GM23338 (cell line): ENCODE results near the gene RAB37. TPM values are rescaled to one million over a fixed set of nuclear protein-coding genes. Genes with fewer than 3 reads are reported as not detected.

Source experiments
- ATAC-seq: fragments of 200-7000 bp; cut with Tn5 transposase; 3 replicates; pipeline ENCODE4 v1.9.1; 2020
- DNase-seq: peaks from one replicate; pipeline ENCODE4 v3.0.0-alpha.2; 2015; ENCODE audit warnings: low spot score
- H2AFZ ChIP-seq: fragments of 200-600 bp; sonication (generic); 2 replicates; pipeline ENCODE4 v1.8.0; 2016; ENCODE audit warnings: antibody characterized with exemption, mild to moderate bottlenecking, moderate library complexity
- H3F3A ChIP-seq: fragments of 200-600 bp; sonication (generic); replicated peaks from 2 replicates; pipeline ENCODE4 v1.8.0; 2017; ENCODE audit warnings: antibody characterized with exemption, mixed run types, low read depth
- H3K27ac ChIP-seq: fragments of 200-600 bp; sonication (generic); 2 replicates; pipeline ENCODE4 v1.6.1; 2016; ENCODE audit warnings: low read depth
- H3K27me3 ChIP-seq: fragments of 200-600 bp; sonication (generic); 2 replicates; pipeline ENCODE4 v1.8.0; 2016; ENCODE audit warnings: mild to moderate bottlenecking, mixed run types, moderate library complexity; ENCODE audit not compliant: insufficient read depth
- H3K36me3 ChIP-seq: fragments of 200-600 bp; sonication (generic); 2 replicates; pipeline ENCODE4 v1.8.0; 2016; ENCODE audit warnings: mild to moderate bottlenecking; ENCODE audit not compliant: insufficient read depth
- H3K4me1 ChIP-seq: fragments of 200-600 bp; sonication (generic); 2 replicates; pipeline ENCODE4 v1.8.0; 2016; ENCODE audit warnings: mild to moderate bottlenecking, moderate library complexity; ENCODE audit not compliant: insufficient read depth
- H3K4me2 ChIP-seq: fragments of 200-600 bp; sonication (generic); 2 replicates; pipeline ENCODE4 v1.7.1; 2017; ENCODE audit warnings: mixed run types
- H3K4me3 ChIP-seq: fragments of 200-600 bp; sonication (generic); 2 replicates; pipeline ENCODE4 v1.6.1; 2016; ENCODE audit warnings: mixed run types
- H3K79me2 ChIP-seq: fragments of 200-600 bp; sonication (generic); replicated peaks from 2 replicates; pipeline ENCODE4 v1.8.0; 2017; ENCODE audit warnings: mild to moderate bottlenecking; ENCODE audit not compliant: insufficient read depth
- H3K9me2 ChIP-seq: fragments of 200-600 bp; sonication (generic); 2 replicates; pipeline ENCODE4 v1.8.0; 2017; ENCODE audit not compliant: insufficient read depth
- H4K20me1 ChIP-seq: fragments of 200-600 bp; sonication (generic); replicated peaks from 2 replicates; pipeline ENCODE4 v1.8.0; 2017; ENCODE audit warnings: mild to moderate bottlenecking; ENCODE audit not compliant: insufficient read depth
- H3K27ac Mint-ChIP-seq: 2 replicates; pipeline ENCODE4 v1.8.0; 2020; ENCODE audit warnings: inconsistent platforms, mild to moderate bottlenecking, moderate library complexity, mixed read lengths
- H3K27me3 Mint-ChIP-seq: 3 replicates; pipeline ENCODE4 v1.8.0; 2022; ENCODE audit warnings: low read depth, mild to moderate bottlenecking, moderate library complexity, mixed read lengths, inconsistent platforms; ENCODE audit not compliant: insufficient read depth, poor library complexity
- H3K36me3 Mint-ChIP-seq: 3 replicates; pipeline ENCODE4 v1.8.0; 2021; ENCODE audit warnings: low read depth, mild to moderate bottlenecking, inconsistent platforms, moderate library complexity, mixed read lengths
- H3K4me1 Mint-ChIP-seq: 3 replicates; pipeline ENCODE4 v1.8.0; 2020; ENCODE audit warnings: mild to moderate bottlenecking, inconsistent platforms, mixed read lengths
- H3K4me3 Mint-ChIP-seq: 3 replicates; pipeline ENCODE4 v1.8.0; 2021; ENCODE audit warnings: moderate library complexity, mild to moderate bottlenecking, inconsistent platforms, mixed read lengths
- H3K9me3 Mint-ChIP-seq: 3 replicates; pipeline ENCODE4 v1.8.0; 2020; ENCODE audit warnings: moderate library complexity, mild to moderate bottlenecking, inconsistent platforms, mixed read lengths
- CREB1 ChIP-seq: fragments of 250-450 bp; sonication (Bioruptor Pico); IDR thresholded peaks from 2 replicates; pipeline ENCODE4 v1.5.0; 2020; ENCODE audit warnings: low read depth, mild to moderate bottlenecking, moderate library complexity
- EZH2 ChIP-seq: fragments of 200-600 bp; sonication (generic); IDR thresholded peaks from one replicate; pipeline ENCODE4 v1.8.0; 2017; ENCODE audit warnings: antibody characterized with exemption, mild to moderate bottlenecking, low read depth; ENCODE audit not compliant: unreplicated experiment
- EZH2phosphoT487 ChIP-seq: fragments of 200-600 bp; sonication (generic); IDR thresholded peaks from one replicate; pipeline ENCODE4 v1.8.1; 2018; ENCODE audit warnings: antibody characterized with exemption; ENCODE audit not compliant: unreplicated experiment
- JUNB ChIP-seq: IDR thresholded peaks from one replicate; pipeline ENCODE4 v1.6.1; 2016; ENCODE audit warnings: antibody characterized with exemption; ENCODE audit not compliant: unreplicated experiment
- NANOG ChIP-seq: IDR thresholded peaks from 2 replicates; pipeline ENCODE4 v1.6.1; 2016; ENCODE audit warnings: antibody characterized with exemption, borderline replicate concordance
- POLR2AphosphoS5 ChIP-seq: IDR thresholded peaks from 2 replicates; pipeline ENCODE4 v1.6.1; 2016; ENCODE audit warnings: antibody characterized with exemption, low read depth
- STAT1 ChIP-seq: IDR thresholded peaks from one replicate; pipeline ENCODE4 v1.6.1; 2016; ENCODE audit warnings: antibody characterized with exemption; ENCODE audit not compliant: unreplicated experiment
- ZNF114 ChIP-seq: fragments of 250-450 bp; sonication (Bioruptor Pico); IDR thresholded peaks from 2 replicates; pipeline ENCODE4 v1.5.0; 2020; ENCODE audit warnings: mild to moderate bottlenecking, moderate library complexity
- ZNF331 ChIP-seq: fragments of 250-450 bp; sonication (Bioruptor Pico); IDR thresholded peaks from 2 replicates; pipeline ENCODE4 v1.5.0; 2020; ENCODE audit warnings: low read depth, mild to moderate bottlenecking, moderate library complexity
- polyA plus RNA-seq: library from polyadenylated mRNA; unstranded; fragments of >200 nt; fragmentation: Nextera tagmentation; extraction: Ambion mirVana; gene quantifications from 2 replicates; pipeline ENCODE4 v1.2.1, GENCODE V29; 2016
- total RNA-seq: library from RNA; depleted of rRNA; stranded (reverse); fragments of >200 nt; shearing (Covaris generic); gene quantifications from 2 replicates; pipeline ENCODE4 v1.2.3, GENCODE V29; 2014
- TF ChIP-seq, protein P1 (sequence below): fragments of 250-450 bp; sonication (Bioruptor Pico); IDR thresholded peaks from 2 replicates; pipeline ENCODE4 v1.5.0; 2020; ENCODE audit warnings: mild to moderate bottlenecking, moderate library complexity
- TF ChIP-seq, protein P2 (sequence below): IDR thresholded peaks from one replicate; pipeline ENCODE4 v1.6.1; 2018; ENCODE audit warnings: antibody characterized with exemption; ENCODE audit not compliant: unreplicated experiment
- TF ChIP-seq, protein P3 (sequence below), 2 experiments: fragments of 200-600 bp in 1 of 2; sonication (generic) in 1 of 2; conservative IDR thresholded peaks; 2 replicates each; pipeline versions ENCODE4 v1.5.1 to v1.6.1; 2016 to 2017; ENCODE audit warnings: antibody characterized with exemption in 2 of 2, low read depth in 2 of 2, mild to moderate bottlenecking in 2 of 2, moderate library complexity in 1 of 2
- TF ChIP-seq, protein P4 (sequence below): IDR thresholded peaks from 2 replicates; pipeline ENCODE4 v1.6.1; 2016; ENCODE audit warnings: antibody characterized with exemption

The RAB37 gene
- total and polyA plus RNA-seq, 2 experiments from 2014 or later, result 3.3 to 5.2 TPM

DNA sequence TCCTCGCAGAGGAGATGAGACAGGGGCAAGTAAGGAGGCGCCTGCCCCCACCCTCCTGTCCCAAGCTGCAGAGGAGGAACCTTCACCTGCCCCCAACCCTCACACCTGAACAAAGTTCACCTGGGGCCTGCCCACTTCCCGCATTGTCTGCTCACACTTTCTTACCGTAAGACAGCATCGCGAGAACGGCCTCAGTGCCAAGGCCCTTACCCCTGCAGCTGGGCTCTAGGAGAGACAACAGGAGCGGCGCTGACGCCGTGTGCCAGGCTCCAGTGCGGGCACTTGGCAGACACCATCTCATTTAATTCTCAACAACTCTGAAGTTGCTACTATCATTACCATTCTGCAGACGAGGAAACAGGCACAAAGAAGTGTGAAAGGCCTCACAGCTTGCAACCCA lies 35.0 kb downstream of the RAB37 start:
- TF ChIP-seq, protein P1, sequence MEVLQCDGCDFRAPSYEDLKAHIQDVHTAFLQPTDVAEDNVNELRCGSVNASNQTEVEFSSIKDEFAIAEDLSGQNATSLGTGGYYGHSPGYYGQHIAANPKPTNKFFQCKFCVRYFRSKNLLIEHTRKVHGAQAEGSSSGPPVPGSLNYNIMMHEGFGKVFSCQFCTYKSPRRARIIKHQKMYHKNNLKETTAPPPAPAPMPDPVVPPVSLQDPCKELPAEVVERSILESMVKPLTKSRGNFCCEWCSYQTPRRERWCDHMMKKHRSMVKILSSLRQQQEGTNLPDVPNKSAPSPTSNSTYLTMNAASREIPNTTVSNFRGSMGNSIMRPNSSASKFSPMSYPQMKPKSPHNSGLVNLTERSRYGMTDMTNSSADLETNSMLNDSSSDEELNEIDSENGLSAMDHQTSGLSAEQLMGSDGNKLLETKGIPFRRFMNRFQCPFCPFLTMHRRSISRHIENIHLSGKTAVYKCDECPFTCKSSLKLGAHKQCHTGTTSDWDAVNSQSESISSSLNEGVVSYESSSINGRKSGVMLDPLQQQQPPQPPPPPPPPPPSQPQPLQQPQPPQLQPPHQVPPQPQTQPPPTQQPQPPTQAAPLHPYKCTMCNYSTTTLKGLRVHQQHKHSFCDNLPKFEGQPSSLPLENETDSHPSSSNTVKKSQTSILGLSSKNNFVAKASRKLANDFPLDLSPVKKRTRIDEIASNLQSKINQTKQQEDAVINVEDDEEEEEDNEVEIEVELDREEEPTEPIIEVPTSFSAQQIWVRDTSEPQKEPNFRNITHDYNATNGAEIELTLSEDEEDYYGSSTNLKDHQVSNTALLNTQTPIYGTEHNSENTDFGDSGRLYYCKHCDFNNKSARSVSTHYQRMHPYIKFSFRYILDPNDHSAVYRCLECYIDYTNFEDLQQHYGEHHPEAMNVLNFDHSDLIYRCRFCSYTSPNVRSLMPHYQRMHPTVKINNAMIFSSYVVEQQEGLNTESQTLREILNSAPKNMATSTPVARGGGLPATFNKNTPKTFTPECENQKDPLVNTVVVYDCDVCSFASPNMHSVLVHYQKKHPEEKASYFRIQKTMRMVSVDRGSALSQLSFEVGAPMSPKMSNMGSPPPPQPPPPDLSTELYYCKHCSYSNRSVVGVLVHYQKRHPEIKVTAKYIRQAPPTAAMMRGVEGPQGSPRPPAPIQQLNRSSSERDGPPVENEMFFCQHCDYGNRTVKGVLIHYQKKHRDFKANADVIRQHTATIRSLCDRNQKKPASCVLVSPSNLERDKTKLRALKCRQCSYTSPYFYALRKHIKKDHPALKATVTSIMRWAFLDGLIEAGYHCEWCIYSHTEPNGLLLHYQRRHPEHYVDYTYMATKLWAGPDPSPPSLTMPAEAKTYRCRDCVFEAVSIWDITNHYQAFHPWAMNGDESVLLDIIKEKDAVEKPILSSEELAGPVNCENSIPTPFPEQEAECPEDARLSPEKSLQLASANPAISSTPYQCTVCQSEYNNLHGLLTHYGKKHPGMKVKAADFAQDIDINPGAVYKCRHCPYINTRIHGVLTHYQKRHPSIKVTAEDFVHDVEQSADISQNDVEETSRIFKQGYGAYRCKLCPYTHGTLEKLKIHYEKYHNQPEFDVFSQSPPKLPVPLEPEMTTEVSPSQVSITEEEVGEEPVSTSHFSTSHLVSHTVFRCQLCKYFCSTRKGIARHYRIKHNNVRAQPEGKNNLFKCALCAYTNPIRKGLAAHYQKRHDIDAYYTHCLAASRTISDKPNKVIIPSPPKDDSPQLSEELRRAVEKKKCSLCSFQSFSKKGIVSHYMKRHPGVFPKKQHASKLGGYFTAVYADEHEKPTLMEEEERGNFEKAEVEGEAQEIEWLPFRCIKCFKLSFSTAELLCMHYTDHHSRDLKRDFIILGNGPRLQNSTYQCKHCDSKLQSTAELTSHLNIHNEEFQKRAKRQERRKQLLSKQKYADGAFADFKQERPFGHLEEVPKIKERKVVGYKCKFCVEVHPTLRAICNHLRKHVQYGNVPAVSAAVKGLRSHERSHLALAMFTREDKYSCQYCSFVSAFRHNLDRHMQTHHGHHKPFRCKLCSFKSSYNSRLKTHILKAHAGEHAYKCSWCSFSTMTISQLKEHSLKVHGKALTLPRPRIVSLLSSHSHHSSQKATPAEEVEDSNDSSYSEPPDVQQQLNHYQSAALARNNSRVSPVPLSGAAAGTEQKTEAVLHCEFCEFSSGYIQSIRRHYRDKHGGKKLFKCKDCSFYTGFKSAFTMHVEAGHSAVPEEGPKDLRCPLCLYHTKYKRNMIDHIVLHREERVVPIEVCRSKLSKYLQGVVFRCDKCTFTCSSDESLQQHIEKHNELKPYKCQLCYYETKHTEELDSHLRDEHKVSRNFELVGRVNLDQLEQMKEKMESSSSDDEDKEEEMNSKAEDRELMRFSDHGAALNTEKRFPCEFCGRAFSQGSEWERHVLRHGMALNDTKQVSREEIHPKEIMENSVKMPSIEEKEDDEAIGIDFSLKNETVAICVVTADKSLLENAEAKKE, result no peak
- TF ChIP-seq EZH2phosphoT487 (no peak), STAT1 (no peak), NANOG (no peak), ZNF331 (CRISPR knock-in tag) (no peak), POLR2AphosphoS5 (no peak), CREB1 (CRISPR knock-in tag) (no peak), ZNF114 (CRISPR knock-in tag) (no peak), JUNB (no peak), EZH2 (no peak)
- TF ChIP-seq, protein P2, sequence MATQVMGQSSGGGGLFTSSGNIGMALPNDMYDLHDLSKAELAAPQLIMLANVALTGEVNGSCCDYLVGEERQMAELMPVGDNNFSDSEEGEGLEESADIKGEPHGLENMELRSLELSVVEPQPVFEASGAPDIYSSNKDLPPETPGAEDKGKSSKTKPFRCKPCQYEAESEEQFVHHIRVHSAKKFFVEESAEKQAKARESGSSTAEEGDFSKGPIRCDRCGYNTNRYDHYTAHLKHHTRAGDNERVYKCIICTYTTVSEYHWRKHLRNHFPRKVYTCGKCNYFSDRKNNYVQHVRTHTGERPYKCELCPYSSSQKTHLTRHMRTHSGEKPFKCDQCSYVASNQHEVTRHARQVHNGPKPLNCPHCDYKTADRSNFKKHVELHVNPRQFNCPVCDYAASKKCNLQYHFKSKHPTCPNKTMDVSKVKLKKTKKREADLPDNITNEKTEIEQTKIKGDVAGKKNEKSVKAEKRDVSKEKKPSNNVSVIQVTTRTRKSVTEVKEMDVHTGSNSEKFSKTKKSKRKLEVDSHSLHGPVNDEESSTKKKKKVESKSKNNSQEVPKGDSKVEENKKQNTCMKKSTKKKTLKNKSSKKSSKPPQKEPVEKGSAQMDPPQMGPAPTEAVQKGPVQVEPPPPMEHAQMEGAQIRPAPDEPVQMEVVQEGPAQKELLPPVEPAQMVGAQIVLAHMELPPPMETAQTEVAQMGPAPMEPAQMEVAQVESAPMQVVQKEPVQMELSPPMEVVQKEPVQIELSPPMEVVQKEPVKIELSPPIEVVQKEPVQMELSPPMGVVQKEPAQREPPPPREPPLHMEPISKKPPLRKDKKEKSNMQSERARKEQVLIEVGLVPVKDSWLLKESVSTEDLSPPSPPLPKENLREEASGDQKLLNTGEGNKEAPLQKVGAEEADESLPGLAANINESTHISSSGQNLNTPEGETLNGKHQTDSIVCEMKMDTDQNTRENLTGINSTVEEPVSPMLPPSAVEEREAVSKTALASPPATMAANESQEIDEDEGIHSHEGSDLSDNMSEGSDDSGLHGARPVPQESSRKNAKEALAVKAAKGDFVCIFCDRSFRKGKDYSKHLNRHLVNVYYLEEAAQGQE, result no peak
- TF ChIP-seq, protein P3, sequence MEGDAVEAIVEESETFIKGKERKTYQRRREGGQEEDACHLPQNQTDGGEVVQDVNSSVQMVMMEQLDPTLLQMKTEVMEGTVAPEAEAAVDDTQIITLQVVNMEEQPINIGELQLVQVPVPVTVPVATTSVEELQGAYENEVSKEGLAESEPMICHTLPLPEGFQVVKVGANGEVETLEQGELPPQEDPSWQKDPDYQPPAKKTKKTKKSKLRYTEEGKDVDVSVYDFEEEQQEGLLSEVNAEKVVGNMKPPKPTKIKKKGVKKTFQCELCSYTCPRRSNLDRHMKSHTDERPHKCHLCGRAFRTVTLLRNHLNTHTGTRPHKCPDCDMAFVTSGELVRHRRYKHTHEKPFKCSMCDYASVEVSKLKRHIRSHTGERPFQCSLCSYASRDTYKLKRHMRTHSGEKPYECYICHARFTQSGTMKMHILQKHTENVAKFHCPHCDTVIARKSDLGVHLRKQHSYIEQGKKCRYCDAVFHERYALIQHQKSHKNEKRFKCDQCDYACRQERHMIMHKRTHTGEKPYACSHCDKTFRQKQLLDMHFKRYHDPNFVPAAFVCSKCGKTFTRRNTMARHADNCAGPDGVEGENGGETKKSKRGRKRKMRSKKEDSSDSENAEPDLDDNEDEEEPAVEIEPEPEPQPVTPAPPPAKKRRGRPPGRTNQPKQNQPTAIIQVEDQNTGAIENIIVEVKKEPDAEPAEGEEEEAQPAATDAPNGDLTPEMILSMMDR (conservative IDR thresholded peaks at IDR 0.05; ENCODE audit: low read depth in 2 of 2), result no peak
- TF ChIP-seq, protein P4, sequence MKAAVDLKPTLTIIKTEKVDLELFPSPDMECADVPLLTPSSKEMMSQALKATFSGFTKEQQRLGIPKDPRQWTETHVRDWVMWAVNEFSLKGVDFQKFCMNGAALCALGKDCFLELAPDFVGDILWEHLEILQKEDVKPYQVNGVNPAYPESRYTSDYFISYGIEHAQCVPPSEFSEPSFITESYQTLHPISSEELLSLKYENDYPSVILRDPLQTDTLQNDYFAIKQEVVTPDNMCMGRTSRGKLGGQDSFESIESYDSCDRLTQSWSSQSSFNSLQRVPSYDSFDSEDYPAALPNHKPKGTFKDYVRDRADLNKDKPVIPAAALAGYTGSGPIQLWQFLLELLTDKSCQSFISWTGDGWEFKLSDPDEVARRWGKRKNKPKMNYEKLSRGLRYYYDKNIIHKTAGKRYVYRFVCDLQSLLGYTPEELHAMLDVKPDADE, result no peak
- Histone ChIP-seq H2AFZ (no peak overlapping the region), H3K27ac (no peak overlapping the region), H3K4me1 (peaks cover 8% of the 10 kb centered on the region; the same call in 1 of the 2 replicates), H3K36me3 (peaks cover 8% of the 10 kb centered on the region; the same call in 1 of the 2 replicates), H4K20me1 (peaks cover 10% of the 10 kb centered on the region; the same call in 1 of the 2 replicates), H3K4me3 (no peak overlapping the region), H3K9me2 (no peaks in the 10 kb centered on the region), H3K27me3 (no peaks in the 10 kb centered on the region), H3K4me2 (no peak overlapping the region), H3F3A (peaks cover 3% of the 10 kb centered on the region; the same call in 1 of the 2 replicates), H3K79me2 (peaks cover 21% of the 10 kb centered on the region)
- Mint-ChIP-seq H3K4me1 (peaks cover 14% of the 10 kb centered on the region; the same call in 2 of the 3 replicates), H3K27ac (no peak overlapping the region), H3K27me3 (peaks cover 31% of the 10 kb centered on the region), H3K4me3 (no peak overlapping the region), H3K36me3 (peaks cover 51% of the 10 kb centered on the region), H3K9me3 (no peaks in the 10 kb centered on the region)
- no peak for ATAC-seq
- no peak for DNase-seq
